Measurements from ENCODE around the gene NES. TPM values are rescaled to one million over a fixed set of nuclear protein-coding genes. Genes with fewer than 3 reads are reported as not detected.

The NES gene
- total and polyA plus RNA-seq, 2 experiments from 2014 or later: 3.6 to 13.8 TPM

GRCh38 chr1:156705918-156706656 lies 28.9 kb upstream of the NES start:
- peak; percentile 90 for DNase-seq (ENCODE audit: low spot score)
- peaks cover 3% of the 10 kb centered on the region for H4K20me1 ChIP-seq (ENCODE audit: insufficient read depth, poor library complexity, severe bottlenecking)
- peaks cover 34% of the 10 kb centered on the region for H3K79me2 ChIP-seq
- H2AFZ ChIP-seq: peak overlapping the region; percentile 89
- WGBS (ENCODE audit: low lambda C conversion rate, missing lambda C conversion rate): 1% methylated on average over 43 of the region's 45 CpGs
- peak overlapping the region; percentile 51 for H3K4me3 ChIP-seq
- no peaks in the 10 kb centered on the region for H3K9me2 ChIP-seq (replicated peaks; ENCODE audit: insufficient read depth)
- peaks cover 81% of the 10 kb centered on the region for H3K4me1 ChIP-seq (ENCODE audit: insufficient read depth)
- H3K27me3 ChIP-seq: no peaks in the 10 kb centered on the region
- peak overlapping the region; percentile 92 for H3K4me2 ChIP-seq
- peak; percentile 92 for TF ChIP-seq CTCF (IDR thresholded peaks at IDR 0.05; ENCODE audit: poor library complexity)
- TF ChIP-seq EZH2 (IDR thresholded peaks at IDR 0.05; ENCODE audit: borderline replicate concordance): no peak
- TF ChIP-seq EZH2phosphoT487 (IDR thresholded peaks at IDR 0.05; ENCODE audit: low read depth, severe bottlenecking, unreplicated experiment): no peak
- H3K27ac ChIP-seq: peak overlapping the region; percentile 97
- no peaks in the 10 kb centered on the region for H3K36me3 ChIP-seq (replicated peaks; ENCODE audit: insufficient read depth, low read depth)
- H3K9me3 ChIP-seq (ENCODE audit: low read depth): no peaks in the 10 kb centered on the region

GRCh38 chr1:156705321-156705917 lies 28.2 kb upstream of the NES start, which contains the start of gene CRABP2:
Gene CRABP2 (minus strand): TSS chr1:156705583. CDS start chr1:156705446, 137 bp downstream.
- H3K79me2 ChIP-seq: peaks cover 34% of the 10 kb centered on the region
- H3K4me1 ChIP-seq (ENCODE audit: insufficient read depth): peaks cover 74% of the 10 kb centered on the region
- H3K27me3 ChIP-seq: no peaks in the 10 kb centered on the region
- peak within 1 kb of the TSS; percentile 89 for H2AFZ ChIP-seq
- peak within 1 kb of the TSS; percentile 51 for H3K4me3 ChIP-seq
- no peaks in the 10 kb centered on the region for H3K9me2 ChIP-seq (replicated peaks; ENCODE audit: insufficient read depth)
- H3K27ac ChIP-seq: peak within 1 kb of the TSS; percentile 97
- no peaks in the 10 kb centered on the region for H3K36me3 ChIP-seq (replicated peaks; ENCODE audit: insufficient read depth, low read depth)
- peaks cover 3% of the 10 kb centered on the region for H4K20me1 ChIP-seq (ENCODE audit: insufficient read depth, poor library complexity, severe bottlenecking)
- WGBS (ENCODE audit: low lambda C conversion rate, missing lambda C conversion rate): under 1% methylated on average over 30 of the region's 42 CpGs
- DNase-seq (ENCODE audit: low spot score): peak; percentile 77
- no peak for TF ChIP-seq EZH2phosphoT487 (IDR thresholded peaks at IDR 0.05; ENCODE audit: low read depth, severe bottlenecking, unreplicated experiment)
- TF ChIP-seq CTCF (IDR thresholded peaks at IDR 0.05; ENCODE audit: poor library complexity): no peak
- TF ChIP-seq EZH2 (IDR thresholded peaks at IDR 0.05; ENCODE audit: borderline replicate concordance): no peak
- peak within 1 kb of the TSS; percentile 92 for H3K4me2 ChIP-seq
- H3K9me3 ChIP-seq (ENCODE audit: low read depth): no peaks in the 10 kb centered on the region

GRCh38 chr1:156704930-156705320 lies 27.7 kb upstream of the NES start:
- DNase-seq (ENCODE audit: low spot score): peak; percentile 84
- Histone ChIP-seq H3K27me3 (no peaks in the 10 kb centered on the region), H2AFZ (peak overlapping the region; percentile 89), H3K9me3 (ENCODE audit: low read depth) (no peaks in the 10 kb centered on the region), H3K36me3 (replicated peaks; ENCODE audit: insufficient read depth, low read depth) (no peaks in the 10 kb centered on the region), H3K79me2 (peaks cover 34% of the 10 kb centered on the region), H3K4me2 (peak overlapping the region; percentile 92), H4K20me1 (ENCODE audit: insufficient read depth, poor library complexity, severe bottlenecking) (peaks cover 3% of the 10 kb centered on the region), H3K27ac (peak overlapping the region; percentile 97), H3K4me3 (peak overlapping the region; percentile 51), H3K9me2 (replicated peaks; ENCODE audit: insufficient read depth) (no peaks in the 10 kb centered on the region), H3K4me1 (ENCODE audit: insufficient read depth) (peaks cover 69% of the 10 kb centered on the region)
- WGBS (ENCODE audit: low lambda C conversion rate, missing lambda C conversion rate): 5% methylated on average over 17 of the region's 29 CpGs
- TF ChIP-seq CTCF (IDR thresholded peaks at IDR 0.05; ENCODE audit: poor library complexity): no peak
- TF ChIP-seq EZH2 (IDR thresholded peaks at IDR 0.05; ENCODE audit: borderline replicate concordance): no peak
- no peak for TF ChIP-seq EZH2phosphoT487 (IDR thresholded peaks at IDR 0.05; ENCODE audit: low read depth, severe bottlenecking, unreplicated experiment)
